Measurements from ENCODE around the gene LCP2.

- TF ChIP-seq, protein P1, sequence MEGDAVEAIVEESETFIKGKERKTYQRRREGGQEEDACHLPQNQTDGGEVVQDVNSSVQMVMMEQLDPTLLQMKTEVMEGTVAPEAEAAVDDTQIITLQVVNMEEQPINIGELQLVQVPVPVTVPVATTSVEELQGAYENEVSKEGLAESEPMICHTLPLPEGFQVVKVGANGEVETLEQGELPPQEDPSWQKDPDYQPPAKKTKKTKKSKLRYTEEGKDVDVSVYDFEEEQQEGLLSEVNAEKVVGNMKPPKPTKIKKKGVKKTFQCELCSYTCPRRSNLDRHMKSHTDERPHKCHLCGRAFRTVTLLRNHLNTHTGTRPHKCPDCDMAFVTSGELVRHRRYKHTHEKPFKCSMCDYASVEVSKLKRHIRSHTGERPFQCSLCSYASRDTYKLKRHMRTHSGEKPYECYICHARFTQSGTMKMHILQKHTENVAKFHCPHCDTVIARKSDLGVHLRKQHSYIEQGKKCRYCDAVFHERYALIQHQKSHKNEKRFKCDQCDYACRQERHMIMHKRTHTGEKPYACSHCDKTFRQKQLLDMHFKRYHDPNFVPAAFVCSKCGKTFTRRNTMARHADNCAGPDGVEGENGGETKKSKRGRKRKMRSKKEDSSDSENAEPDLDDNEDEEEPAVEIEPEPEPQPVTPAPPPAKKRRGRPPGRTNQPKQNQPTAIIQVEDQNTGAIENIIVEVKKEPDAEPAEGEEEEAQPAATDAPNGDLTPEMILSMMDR (IDR thresholded peaks at IDR 0.05; ENCODE audit: insufficient read depth, low read length), result no peak
- TF ChIP-seq REST (IDR thresholded peaks at IDR 0.05; ENCODE audit: insufficient replicate concordance, low read depth), result no peak
- TF ChIP-seq POLR2AphosphoS5 (IDR thresholded peaks at IDR 0.05; ENCODE audit: low read depth), result no peak
These were observed 19.4 kb upstream of the LCP2 start for GRCh38 chr5:170316937-170317336.
